ENCODE results near the gene TSPAN18. TPM values are rescaled to one million over a fixed set of nuclear protein-coding genes. Genes with fewer than 3 reads are reported as not detected.

TSPAN18 gene
- total RNA-seq, 1 donor from 2014 or later: 11.5 TPM

DNA sequence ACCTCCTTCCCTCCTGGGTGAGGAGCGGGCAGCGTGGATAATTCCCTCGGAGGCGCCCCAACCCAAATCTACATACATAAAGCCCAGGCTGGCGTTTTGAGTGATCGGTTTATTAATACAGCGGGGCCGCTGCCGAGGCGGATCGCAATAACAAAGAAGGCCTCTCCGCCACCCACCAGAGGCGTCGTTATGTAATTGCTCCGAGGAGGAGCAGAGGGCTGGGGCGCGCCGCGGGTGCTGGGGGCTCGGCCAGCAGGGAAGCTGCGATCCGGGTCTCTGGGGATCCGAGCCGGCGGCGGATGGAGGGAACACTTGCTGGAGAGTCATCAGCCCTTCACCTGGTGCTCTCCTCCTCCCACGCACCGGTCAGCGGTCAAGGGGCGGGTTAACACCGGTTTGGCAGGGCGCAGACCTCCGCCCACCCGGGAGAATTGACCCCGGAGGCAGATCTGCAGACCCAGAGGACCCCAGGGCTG, 230.3 kb downstream of the TSPAN18 start:
- DNase-seq (ENCODE audit: low read depth, low spot score): no peak

DNA sequence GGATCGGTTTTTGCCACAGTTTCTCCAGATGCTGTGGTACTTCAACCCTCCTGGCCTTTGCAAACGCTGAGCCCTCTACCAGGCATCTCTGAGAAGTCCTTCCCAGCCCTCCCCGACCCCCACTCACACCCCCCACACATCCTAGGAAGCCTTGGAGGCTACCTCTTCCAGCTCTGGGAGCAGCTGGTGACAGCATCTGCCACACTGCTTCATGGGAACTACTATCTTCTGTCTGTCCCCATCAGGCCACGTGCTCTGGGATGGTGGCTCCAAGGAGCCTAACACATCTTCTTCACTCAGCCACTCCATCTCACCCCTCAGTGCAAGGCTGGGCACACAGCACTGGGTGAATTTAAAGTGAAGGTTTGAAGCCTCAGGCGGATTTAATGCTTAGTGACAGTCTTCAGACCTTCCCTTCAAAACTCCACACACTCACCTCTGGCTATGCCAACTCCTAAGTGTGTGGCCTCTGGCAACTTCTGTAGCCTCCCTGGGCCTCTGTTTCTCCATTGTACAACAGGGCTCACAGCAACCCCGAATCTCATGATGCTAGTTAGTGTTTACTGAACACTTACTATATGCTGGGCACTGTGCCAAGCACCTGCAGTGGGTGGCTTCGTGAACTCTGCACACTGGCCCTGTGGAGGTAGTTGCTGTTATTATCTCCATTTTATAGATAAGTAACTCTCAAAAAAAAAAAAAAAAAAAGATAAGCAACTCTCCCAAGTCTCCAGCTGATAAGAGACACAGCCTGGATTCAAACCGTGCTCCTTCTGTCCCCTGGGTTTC, 231.2 kb downstream of the TSPAN18 start:
- DNase-seq (ENCODE audit: low read depth, low spot score): no peak

DNA sequence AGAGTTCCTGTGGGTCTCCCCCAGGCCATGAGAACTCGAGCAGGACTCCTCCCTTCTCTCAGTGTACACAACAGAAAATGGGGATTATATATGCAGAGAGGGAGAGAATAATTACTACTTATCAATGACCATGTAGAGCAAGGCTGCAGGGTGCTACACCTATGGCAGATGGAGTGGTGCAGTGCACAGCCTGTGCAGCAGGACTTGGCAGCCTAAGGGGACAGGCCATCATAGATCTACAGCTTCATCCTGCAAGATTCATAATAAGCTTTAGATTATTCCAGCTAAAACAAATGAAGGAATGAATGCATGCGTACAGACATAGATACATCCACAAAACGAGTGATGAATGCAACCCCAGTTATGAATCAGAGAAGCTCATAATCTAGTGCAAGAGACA, 232.3 kb downstream of the TSPAN18 start:
- no peak for DNase-seq (ENCODE audit: low read depth, low spot score)

DNA sequence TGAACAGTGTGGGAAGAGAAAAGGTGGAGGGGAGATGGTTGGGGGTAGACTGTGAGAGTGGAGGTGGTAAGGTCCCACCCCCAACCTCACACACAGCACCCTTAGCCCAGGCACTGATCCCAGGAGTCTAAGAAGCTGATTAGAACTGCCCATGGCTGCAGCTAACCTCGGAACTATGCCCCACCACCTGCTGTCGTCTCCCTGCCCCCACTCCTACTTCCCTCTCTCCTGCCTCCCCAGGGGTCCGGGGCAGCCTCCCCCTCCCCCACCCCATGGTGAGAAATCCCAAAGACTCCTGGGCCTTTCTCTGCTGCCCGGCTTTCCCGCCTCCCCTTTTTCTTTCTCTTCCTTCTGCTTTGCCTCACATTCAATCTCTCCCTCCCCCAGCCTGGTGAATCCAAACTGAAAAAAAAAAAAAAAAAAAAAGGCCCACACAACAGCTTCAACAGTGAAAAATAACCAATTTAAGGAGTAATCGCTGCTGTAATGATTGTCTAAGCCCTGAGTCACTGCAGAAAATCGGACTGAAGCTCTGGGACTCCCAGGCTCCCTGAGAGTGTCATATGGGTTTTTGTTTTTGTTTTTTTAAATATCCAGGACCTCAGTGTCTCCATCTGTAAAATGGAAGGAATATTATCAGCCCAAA, 233.6 kb downstream of the TSPAN18 start:
- DNase-seq (ENCODE audit: low read depth, low spot score): no peak

DNA sequence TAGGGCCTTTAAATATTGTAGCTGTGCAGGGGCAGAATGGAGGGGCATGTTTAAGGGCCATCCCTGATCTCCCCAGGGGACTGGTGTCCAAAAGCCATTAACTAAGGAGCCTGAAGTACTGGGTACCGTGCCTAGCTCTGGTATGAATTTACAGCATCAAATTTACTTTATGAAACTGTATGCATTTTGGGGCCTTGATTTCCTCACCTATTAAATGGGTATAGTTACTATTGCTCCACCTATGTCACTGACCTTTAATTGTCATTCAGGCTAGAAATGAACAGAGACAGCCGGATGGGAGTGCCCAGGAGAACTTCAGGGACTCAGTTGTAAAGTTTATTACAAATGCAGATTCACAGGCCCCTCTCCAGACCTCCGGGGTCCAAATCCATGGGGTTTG, 235.7 kb downstream of the TSPAN18 start:
- no peak for DNase-seq (ENCODE audit: low read depth, low spot score)

DNA sequence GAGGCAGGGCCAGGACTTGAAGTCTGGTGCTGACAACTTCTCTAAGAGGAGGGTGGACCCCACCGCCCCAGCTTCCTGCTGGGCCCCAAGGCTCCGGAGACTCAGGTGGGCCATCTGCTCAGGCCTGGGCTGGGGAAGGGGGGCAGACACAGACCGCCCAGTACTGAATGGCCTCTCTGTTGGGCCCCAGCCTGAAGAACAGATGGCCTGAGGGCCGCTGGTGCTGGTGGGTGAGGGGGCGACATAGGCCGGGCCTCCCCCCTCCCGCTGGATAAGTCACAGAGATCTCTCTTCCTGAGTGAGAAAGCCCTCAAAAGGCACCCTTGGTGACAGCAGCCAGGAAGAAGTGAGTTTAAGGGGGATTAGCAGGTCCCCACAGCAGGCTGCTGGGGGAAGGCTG, 236.4 kb downstream of the TSPAN18 start:
- DNase-seq (ENCODE audit: low read depth, low spot score): no peak

DNA sequence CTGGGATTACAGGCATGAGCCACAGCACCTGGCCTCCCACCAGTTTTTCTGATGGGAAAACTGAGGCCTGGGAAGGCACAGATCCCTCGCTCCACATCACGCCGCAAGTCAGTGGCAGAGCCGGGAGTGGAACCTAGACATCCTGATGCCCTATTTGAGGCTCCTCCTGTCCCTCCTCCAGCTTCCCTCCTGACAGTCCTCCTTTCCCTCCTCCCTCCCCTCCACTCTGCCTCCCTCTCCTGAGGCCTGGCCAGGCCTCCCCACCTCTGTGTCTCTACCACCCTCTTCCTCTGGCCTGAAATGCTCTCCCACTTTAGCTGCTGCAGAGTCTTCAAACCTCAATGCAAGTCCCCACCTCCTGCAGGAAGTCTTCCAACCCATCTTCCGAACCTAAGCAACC, 237.2 kb downstream of the TSPAN18 start:
- no peak for DNase-seq (ENCODE audit: low read depth, low spot score)

DNA sequence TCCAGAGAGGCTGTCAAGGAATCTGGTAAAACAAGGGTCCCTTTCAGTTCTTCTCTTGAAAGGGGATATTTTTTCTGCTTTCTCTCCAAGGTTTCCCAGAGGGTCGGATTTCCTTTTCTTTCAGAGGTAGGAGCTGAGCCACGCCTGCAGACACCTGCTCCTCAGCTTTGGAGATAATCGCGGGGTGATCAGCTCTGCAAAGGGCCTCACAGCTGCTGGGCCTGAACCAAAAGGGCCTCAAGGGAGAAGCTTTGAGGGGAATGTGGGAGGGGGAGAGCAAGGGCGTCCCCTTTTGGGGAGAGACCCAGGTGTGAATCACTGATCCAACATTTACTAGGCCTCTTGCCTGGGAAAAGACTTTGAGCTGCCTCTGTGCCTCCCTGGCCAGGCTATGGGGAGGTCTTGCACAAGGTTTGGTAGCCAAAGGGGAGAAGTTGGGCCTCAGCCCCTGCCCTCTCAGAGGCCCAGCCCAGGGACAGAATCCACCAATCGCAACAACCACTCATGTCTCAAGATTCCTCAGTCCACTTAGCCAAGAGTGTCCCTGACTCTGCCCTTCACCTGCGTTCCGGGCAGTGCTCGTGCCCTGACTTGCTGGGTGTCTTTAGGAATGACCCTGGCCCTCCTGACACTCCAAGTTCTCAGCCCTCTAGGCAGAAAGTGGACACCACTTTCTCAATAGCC, 237.9 kb downstream of the TSPAN18 start:
- DNase-seq (ENCODE audit: low read depth, low spot score): no peak

DNA sequence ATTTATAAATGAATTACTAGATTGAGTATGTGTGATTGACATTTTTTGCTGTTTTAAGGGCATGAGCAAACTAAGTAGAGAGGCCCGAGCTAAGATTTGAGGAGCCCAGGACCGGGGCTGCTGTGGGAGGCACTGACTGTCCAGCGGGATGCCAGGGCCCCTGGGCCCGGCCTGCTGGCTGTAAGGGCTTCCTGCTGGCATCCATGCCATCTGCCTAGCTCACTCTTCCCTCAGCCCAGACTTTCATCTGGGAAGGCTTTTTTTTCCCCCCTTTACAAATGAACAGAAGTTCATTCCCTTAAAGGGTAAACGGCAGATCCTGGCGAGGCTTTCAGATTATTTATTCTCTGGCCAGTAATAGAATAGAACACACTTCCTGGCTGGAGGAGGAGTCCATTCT, 239.9 kb downstream of the TSPAN18 start:
- DNase-seq (ENCODE audit: low read depth, low spot score): no peak

DNA sequence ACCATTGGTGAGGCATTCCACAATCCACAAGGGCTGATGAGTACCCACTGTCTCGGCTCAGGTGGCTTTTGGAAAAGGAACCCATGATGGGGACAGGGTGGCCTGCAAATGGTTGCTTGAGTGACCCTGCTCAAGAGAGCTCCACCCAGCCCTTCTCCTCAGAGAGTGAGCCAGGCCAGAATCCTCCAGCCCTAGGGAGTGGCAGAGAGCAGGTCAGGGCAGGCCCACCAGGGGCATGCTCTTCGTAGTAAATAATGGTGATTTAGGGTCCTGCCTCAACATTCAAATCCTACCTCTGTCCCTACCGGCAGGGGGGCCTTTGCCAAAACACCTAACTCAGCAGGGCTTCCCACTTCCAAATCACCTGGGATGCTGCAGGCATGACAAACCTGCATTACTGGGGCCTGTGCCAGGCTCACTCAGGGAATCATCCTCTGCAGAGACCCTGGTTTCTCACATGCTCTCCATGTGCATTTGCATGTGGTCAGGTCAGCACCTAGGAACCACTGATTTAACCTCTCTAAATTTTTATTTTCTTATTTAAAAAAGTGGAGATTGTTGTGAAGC, 241.3 kb downstream of the TSPAN18 start:
- DNase-seq (ENCODE audit: low read depth, low spot score): no peak

DNA sequence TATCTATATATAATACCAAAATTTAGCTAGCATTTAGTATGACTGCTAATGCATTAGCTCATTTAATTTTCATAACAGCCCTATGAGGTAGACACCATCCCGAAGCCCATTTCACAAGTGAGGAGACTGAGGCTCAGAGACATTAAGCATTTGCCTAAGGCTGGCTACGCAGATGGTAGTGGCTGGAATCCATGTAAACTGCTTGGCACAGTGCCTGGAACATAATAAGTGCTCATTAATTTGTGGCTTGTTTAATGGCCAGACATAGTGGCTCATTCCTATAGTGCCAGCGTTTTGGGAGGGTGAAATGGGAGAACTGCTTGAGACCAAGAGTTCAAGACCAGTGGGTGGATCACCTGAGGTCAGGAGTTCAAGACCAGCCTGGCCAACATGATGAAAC, 241.7 kb downstream of the TSPAN18 start:
- no peak for DNase-seq (ENCODE audit: low read depth, low spot score)

DNA sequence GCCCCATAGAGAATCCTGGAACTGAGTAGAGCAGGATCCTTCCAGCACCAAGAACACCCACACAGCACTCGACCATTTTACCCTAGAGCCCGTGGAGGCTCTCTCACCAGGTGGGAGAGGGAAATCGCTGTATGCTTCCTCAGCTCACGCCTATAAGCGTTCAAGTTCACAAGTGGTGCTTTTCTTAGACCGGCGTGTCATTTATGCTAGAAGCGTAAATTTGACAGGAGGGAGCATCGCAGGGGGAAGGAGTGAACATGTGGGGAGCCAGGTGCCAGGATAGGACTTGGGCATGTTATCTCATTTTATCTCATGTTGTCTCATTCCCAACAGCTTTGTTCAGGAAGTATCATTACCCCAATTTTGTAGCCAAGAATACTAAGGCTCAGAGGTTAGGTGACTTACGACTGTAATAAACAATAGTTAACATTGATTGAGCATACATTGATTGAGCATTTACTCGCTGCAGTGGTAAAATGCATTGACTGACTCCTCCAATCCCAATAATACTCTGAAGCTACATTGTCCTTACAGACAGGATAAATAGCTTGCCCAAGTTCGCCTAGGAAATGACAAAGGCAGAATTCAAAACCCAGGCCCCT, 243.0 kb downstream of the TSPAN18 start:
- DNase-seq (ENCODE audit: low read depth, low spot score): no peak

DNA sequence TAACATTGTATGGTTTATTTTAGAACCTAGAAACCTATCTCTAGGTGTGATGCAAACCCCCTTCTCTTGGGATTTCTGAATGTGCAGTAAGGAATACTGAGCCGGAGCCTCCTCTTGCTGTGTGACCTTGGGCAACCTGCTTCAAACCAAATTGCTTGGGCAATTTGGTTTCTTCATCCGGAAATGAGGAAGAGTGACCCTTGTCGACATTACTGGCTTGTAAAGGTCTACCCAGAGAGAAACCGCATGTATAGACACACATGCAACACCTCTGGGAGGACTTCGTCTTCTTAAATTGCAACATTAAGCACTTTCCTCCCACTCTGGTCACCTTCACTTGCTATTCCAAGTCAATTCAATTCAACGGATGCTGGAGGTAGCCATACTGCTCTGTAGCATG, 243.5 kb downstream of the TSPAN18 start:
- no peak for DNase-seq (ENCODE audit: low read depth, low spot score)

DNA sequence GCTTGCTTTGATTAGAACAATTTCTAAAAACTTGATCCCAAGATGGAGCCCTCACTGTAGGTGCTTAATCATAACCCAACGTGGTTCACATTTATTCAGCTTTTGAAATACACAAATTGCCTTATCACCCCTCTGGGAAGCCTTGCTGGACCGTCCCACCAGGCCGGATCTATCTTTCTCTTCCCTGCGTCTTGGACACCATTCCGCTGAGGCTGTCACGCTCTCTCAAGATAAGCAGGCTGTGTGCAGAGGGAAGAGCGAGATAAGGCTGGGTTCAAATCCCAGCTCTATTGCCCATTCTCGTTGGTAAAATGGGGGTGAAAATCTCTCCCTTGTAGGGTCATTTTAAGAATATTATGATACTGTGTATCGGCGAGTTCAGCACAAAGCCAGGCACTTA, 244.4 kb downstream of the TSPAN18 start:
- DNase-seq (ENCODE audit: low read depth, low spot score): no peak

DNA sequence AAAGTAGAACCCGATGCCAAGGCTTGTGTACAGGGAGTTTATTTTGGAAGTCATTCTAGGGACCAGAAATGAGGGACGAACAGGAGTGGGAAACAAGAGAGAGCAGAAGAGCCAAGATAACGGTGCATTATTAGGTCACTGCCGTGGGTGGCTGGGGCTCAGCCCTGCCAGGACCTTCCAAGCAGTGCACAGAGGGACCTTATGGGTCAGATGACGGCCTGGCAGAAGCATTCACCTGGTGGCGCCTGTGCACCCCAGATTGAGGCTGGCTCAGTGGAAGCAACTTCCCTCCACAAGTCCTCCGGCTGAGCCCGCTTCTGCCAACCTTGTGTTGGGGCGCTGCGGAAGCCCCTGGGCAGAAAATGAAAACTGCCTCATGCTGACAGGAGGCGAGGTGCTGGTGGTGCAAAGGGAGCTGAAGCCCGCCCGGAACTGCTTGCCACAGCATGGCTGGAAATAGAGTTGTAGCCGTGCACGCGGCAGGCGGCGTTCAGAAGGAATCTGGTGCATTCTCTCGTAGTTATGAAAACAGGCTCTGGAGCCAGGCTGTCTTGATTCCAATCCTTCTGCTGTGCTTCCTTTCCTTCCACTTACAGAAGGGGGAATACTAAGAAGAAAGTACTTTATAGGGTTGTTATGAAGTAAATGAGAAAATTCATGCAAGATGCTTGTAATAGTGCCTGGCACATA, 246.1 kb downstream of the TSPAN18 start:
- DNase-seq (ENCODE audit: low read depth, low spot score): no peak

DNA sequence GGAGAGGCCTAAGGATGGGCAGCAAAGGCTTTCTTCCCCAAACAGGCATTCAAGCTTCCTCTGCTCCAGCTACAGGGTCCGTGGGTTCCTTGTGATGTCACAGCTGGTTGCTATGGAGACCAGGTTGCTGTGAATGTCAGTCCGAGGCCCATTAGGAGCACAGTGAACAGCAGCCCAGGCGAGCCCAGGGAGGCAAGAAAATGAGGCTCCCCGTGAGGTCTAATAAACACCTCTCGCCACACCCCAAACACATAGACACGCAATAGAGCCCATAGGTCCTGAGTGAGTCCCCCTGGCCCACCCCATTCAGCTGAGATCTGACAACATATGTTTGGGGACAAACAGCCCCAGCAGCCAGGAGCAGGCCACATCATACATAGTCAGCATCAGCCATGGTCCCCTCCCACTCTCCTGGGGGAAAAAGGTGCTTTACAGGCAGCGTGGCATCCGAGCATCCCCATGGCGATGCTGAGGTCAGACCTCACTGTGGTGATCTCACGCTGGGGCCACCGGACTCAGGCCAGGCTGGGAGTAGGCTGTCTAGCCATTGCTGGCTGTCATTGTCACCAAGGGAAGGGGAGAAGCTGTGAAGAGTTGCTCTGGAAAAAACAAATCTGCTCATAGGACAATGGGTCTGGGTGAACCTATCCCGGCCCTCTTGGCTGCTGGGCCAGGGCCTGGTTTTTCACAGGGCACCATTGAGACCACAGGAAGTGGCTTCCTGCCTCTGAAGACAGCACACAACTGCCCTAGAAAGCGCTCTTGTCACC, 247.1 kb downstream of the TSPAN18 start:
- no peak for DNase-seq (ENCODE audit: low read depth, low spot score)

DNA sequence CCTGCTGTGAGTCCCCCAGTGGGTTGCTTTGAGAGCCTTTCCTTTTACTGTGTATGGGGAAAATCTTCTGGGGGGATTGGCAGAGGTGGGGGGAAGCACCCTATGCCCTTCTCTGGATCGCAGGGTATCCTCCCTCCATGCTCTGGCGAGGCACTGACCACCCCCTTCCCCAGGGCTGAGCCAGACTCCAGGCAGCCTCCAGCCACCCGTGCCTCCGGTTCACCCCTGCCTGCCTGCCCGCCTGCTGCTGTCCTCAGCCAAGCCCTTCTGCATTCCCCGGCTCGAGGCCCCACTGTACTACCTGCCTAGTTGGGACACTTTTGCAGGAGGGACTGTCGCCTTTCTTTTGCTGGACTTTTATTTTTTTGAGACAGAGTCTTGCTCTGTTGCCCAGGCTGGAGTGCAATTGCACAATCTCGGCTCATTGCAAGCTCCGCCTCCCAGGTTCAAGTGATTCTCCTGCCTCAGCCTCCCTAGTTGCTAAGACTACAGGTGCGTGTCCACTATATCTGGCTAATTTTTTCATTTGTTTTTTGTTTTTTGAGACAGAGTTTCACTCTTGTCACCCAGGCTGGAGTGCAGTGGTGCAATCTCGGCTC, 247.7 kb downstream of the TSPAN18 start:
- no peak for DNase-seq (ENCODE audit: low read depth, low spot score)

DNA sequence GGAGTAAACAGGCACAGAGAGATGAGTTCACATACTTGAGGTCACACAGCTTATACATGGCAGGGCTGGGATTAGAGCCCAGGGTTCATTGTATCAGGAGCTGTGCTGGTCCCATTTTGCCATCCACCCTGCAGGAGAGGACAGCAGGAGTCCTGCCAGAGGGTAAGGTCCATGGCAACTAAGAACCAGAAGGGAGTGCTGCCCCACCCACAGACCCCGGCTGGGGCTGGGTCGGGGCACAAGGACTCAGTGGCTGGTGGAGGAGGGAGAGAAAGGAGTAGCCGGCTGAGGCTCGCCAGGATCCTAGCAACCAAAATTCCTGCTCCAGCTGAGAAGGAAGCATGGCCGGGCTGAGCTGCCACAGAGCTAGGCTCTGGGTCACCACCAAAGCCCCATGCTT, 249.8 kb downstream of the TSPAN18 start:
- DNase-seq (ENCODE audit: low read depth, low spot score): no peak

DNA sequence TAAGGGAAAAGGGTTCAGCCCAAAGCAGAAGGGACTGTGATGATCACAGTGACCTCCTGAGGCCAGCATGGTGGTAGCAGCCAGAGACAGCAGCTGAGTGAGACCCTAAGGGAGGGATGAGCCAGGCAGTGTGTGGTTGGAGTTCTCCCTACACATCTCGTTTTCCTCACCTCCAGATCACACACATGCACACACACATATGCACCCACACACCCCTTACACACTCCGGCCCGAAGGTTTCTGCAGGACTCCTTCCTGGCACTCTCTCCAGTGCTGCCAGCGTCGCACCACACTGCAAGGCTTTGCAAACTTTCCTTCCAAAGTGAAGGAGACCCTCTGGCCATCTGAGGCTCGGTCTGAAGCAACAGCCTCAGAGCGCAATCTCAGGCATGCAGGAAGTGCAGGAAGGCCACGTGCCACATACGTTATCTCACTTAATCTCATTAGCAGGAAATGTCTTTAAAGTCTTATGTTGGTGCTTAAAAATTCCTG, 250.8 kb downstream of the TSPAN18 start:
- DNase-seq (ENCODE audit: low read depth, low spot score): no peak
